Measurements from ENCODE around the gene ARRDC3. TPM values are rescaled to one million over a fixed set of nuclear protein-coding genes. Genes with fewer than 3 reads are reported as not detected.
A peak's percentile ranks its signal among the peaks of the same experiment; 100 is the strongest.

ARRDC3 gene
- total RNA-seq, 1 experiment from 2014 or later: 41.6 TPM

- no TSS peak for BruUV-seq (replicated peaks)
- no peak for TF ChIP-seq CTCF (IDR thresholded peaks at IDR 0.05; ENCODE audit: unreplicated experiment)
- intact Hi-C loops (cut with micrococcal nuclease): no loop called here
Measured at GRCh38 chr5:91409304-91409703, 26.2 kb upstream of the ARRDC3 start.

DNA sequence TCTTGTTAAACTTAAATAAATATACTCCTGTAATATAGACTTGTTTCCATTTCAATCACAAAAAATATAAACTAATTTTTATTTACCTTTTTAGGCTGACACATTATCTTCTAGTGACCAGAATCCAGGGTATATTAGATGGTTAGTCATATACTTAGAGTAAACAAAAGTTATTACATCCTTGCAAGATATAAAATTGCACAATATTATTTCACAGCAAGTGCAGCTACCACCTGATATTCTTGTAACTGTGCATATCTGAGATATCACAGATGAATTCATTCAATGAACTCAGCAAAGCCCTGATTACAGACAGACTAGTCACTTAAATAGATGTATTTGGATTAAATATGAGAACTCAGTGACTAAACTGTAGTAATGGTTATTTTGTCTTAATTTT lies 25.6 kb upstream of the ARRDC3 start:
- POLR2A ChIA-PET: no interaction called here
- no peak for TF ChIP-seq CTCF (IDR thresholded peaks at IDR 0.05; ENCODE audit: unreplicated experiment)
- H3K36me3 Mint-ChIP-seq (ENCODE audit: insufficient read depth, unreplicated experiment): peaks cover 6% of the 10 kb centered on the region
- no peaks in the 10 kb centered on the region for H3K4me1 Mint-ChIP-seq (ENCODE audit: insufficient read depth, unreplicated experiment)
- intact Hi-C loops (cut with micrococcal nuclease): no loop called here
- no peaks in the 10 kb centered on the region for H3K9me3 Mint-ChIP-seq (ENCODE audit: unreplicated experiment)
- no TSS peak for BruUV-seq (replicated peaks)
- CTCF ChIA-PET: interaction anchor here (0.5 to 7.4 kb wide), 3 partner anchors 11 to 688 kb away, joined by 4 to 62 read pairs (median 6); no protein-coding TSS in a partner anchor
- no peaks in the 10 kb centered on the region for H3K27me3 Mint-ChIP-seq (ENCODE audit: insufficient read depth, unreplicated experiment)
- H3K27ac Mint-ChIP-seq (ENCODE audit: low read depth, unreplicated experiment): no peak overlapping the region
- DNase-seq (ENCODE audit: unreplicated experiment): peak; percentile 5
- no peak overlapping the region for H3K4me3 Mint-ChIP-seq (ENCODE audit: unreplicated experiment)

More at GRCh38 chr5:91409304-91409703, 26.2 kb upstream of the ARRDC3 start:
- CTCF ChIA-PET: interaction anchor here (1.6 to 7.4 kb wide), 2 partner anchors 10 to 548 kb away, joined by 6 to 62 read pairs; no protein-coding TSS in a partner anchor
- Mint-ChIP-seq H3K4me1 (ENCODE audit: insufficient read depth, unreplicated experiment) (no peaks in the 10 kb centered on the region), H3K27me3 (ENCODE audit: insufficient read depth, unreplicated experiment) (no peaks in the 10 kb centered on the region), H3K36me3 (ENCODE audit: insufficient read depth, unreplicated experiment) (peaks cover 6% of the 10 kb centered on the region), H3K27ac (ENCODE audit: low read depth, unreplicated experiment) (no peak overlapping the region), H3K9me3 (ENCODE audit: unreplicated experiment) (no peaks in the 10 kb centered on the region), H3K4me3 (ENCODE audit: unreplicated experiment) (no peak overlapping the region)
- POLR2A ChIA-PET: interaction anchor here (0.9 kb wide), 1 partner anchor 10 kb away, joined by 3 read pairs; no protein-coding TSS in a partner anchor
- no peak for DNase-seq (ENCODE audit: unreplicated experiment)

- H3K4me1 Mint-ChIP-seq (ENCODE audit: insufficient read depth, unreplicated experiment): no peaks in the 10 kb centered on the region
- TF ChIP-seq CTCF (IDR thresholded peaks at IDR 0.05; ENCODE audit: unreplicated experiment): no peak
- no peak overlapping the region for H3K4me3 Mint-ChIP-seq (ENCODE audit: unreplicated experiment)
- ChIA-PET CTCF (interaction anchor here (1.3 to 7.4 kb wide), 2 partner anchors 12 to 22 kb away, joined by 7 to 62 read pairs; no protein-coding TSS in a partner anchor), POLR2A (interaction anchor here (1.2 kb wide), 1 partner anchor 27 kb away, joined by 3 read pairs; no protein-coding TSS in a partner anchor)
- H3K27me3 Mint-ChIP-seq (ENCODE audit: insufficient read depth, unreplicated experiment): no peaks in the 10 kb centered on the region
- peaks cover 6% of the 10 kb centered on the region for H3K36me3 Mint-ChIP-seq (ENCODE audit: insufficient read depth, unreplicated experiment)
- BruUV-seq (replicated peaks): no TSS peak
- intact Hi-C loops (cut with micrococcal nuclease): no loop called here
- no peaks in the 10 kb centered on the region for H3K9me3 Mint-ChIP-seq (ENCODE audit: unreplicated experiment)
- no peak overlapping the region for H3K27ac Mint-ChIP-seq (ENCODE audit: low read depth, unreplicated experiment)
- no peak for DNase-seq (ENCODE audit: unreplicated experiment)
Measured at GRCh38 chr5:91407204-91407603, 24.1 kb upstream of the ARRDC3 start.

DNA sequence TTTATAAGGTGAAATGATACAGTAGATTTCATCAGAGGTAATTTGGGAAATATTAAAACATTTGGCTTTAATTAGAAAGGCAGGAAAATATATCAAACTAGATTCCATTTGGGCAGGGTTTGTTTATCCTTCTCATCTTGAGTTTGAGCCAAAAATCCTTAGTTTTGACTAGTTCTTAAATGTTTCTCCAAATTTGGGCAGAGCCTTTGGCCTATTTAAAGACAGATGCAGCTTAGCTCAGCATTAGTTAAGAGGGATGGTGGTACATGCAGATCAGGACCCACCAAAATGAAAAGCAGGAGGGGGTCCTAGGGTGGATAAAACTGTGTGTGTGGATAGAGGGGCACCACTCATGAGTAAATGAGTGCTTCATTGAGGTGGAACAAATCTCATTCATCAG lies 20.3 kb upstream of the ARRDC3 start:
- Mint-ChIP-seq H3K27ac (ENCODE audit: low read depth, unreplicated experiment) (no peak overlapping the region), H3K27me3 (ENCODE audit: insufficient read depth, unreplicated experiment) (no peaks in the 10 kb centered on the region), H3K36me3 (ENCODE audit: insufficient read depth, unreplicated experiment) (peaks cover 6% of the 10 kb centered on the region), H3K4me3 (ENCODE audit: unreplicated experiment) (no peak overlapping the region), H3K4me1 (ENCODE audit: insufficient read depth, unreplicated experiment) (no peaks in the 10 kb centered on the region), H3K9me3 (ENCODE audit: unreplicated experiment) (no peaks in the 10 kb centered on the region)
- CTCF ChIA-PET: no interaction called here
- BruUV-seq (replicated peaks): no TSS peak
- POLR2A ChIA-PET: no interaction called here
- DNase-seq (ENCODE audit: unreplicated experiment): no peak
- TF ChIP-seq CTCF (IDR thresholded peaks at IDR 0.05; ENCODE audit: unreplicated experiment): no peak
- intact Hi-C loops (cut with micrococcal nuclease): no loop called here

Data from MCF 10A (cell line).